ENCODE measurements around the gene CLDN6. TPM values are rescaled to one million over a fixed set of nuclear protein-coding genes. Genes with fewer than 3 reads are reported as not detected.

The CLDN6 gene
- polyA plus RNA-seq, 1 experiment = 0.12 TPM

- no peaks in the 10 kb centered on the region; the same call in 1 of the 2 replicates for H3K36me3 ChIP-seq (ENCODE audit: control insufficient read depth, insufficient read depth, low read length)
- H3K4me3 ChIP-seq (ENCODE audit: low read depth, low read length) = no peak overlapping the region
- ChIA-PET POLR2A (no interaction called here), CTCF (interaction anchor here (1.0 kb wide), 1 partner anchor 50 kb away, joined by 3 read pairs; no protein-coding TSS in a partner anchor)
- no peak for TF ChIP-seq CTCF (IDR thresholded peaks at IDR 0.05; ENCODE audit: insufficient read depth, low read depth, low read length)
- no peaks in the 10 kb centered on the region for H3K27me3 ChIP-seq (ENCODE audit: control insufficient read depth, insufficient read depth, low read length)
- DNase-seq (ENCODE audit: low read depth) = no peak
These were observed 40.5 kb downstream of the CLDN6 start for GRCh38 chr16:2977440-2977839.

- no peak overlapping the region for H3K4me3 ChIP-seq (ENCODE audit: low read depth, low read length)
- no peaks in the 10 kb centered on the region for H3K27me3 ChIP-seq (ENCODE audit: control insufficient read depth, insufficient read depth, low read length)
- DNase-seq (ENCODE audit: low read depth) = no peak
- H3K36me3 ChIP-seq (ENCODE audit: control insufficient read depth, insufficient read depth, low read length) = no peaks in the 10 kb centered on the region; the same call in 1 of the 2 replicates
- no peak for TF ChIP-seq CTCF (IDR thresholded peaks at IDR 0.05; ENCODE audit: insufficient read depth, low read depth, low read length)
- ChIA-PET CTCF (no interaction called here), POLR2A (no interaction called here)
These were observed 41.3 kb downstream of the CLDN6 start for GRCh38 chr16:2976673-2977072.

GRCh38 chr16:2976201-2976600, 41.8 kb downstream of the CLDN6 start:
- H3K4me3 ChIP-seq (ENCODE audit: low read depth, low read length) = no peak overlapping the region
- no peaks in the 10 kb centered on the region; the same call in 1 of the 2 replicates for H3K36me3 ChIP-seq (ENCODE audit: control insufficient read depth, insufficient read depth, low read length)
- no peak for TF ChIP-seq CTCF (IDR thresholded peaks at IDR 0.05; ENCODE audit: insufficient read depth, low read depth, low read length)
- ChIA-PET POLR2A (no interaction called here), CTCF (interaction anchor here (0.6 kb wide), 1 partner anchor 11 kb away, joined by 3 read pairs; no protein-coding TSS in a partner anchor)
- DNase-seq (ENCODE audit: low read depth) = no peak
- no peaks in the 10 kb centered on the region for H3K27me3 ChIP-seq (ENCODE audit: control insufficient read depth, insufficient read depth, low read length)

GRCh38 chr16:2975161-2975795, 42.7 kb downstream of the CLDN6 start:
- ChIA-PET CTCF (interaction anchor here (1.0 to 1.1 kb wide), 2 partner anchors 13 to 136 kb away, joined by 3 to 4 read pairs; no protein-coding TSS in a partner anchor), POLR2A (no interaction called here)
- Histone ChIP-seq H3K4me3 (ENCODE audit: low read depth, low read length) (no peak overlapping the region), H3K36me3 (ENCODE audit: control insufficient read depth, insufficient read depth, low read length) (no peaks in the 10 kb centered on the region; the same call in 1 of the 2 replicates), H3K27me3 (ENCODE audit: control insufficient read depth, insufficient read depth, low read length) (no peaks in the 10 kb centered on the region)
- no peak for DNase-seq (ENCODE audit: low read depth)
- no peak for TF ChIP-seq CTCF (IDR thresholded peaks at IDR 0.05; ENCODE audit: insufficient read depth, low read depth, low read length)

GRCh38 chr16:2974319-2975056, 43.5 kb downstream of the CLDN6 start:
- ChIA-PET CTCF (interaction anchor here (1.0 to 1.1 kb wide), 4 partner anchors 12 to 135 kb away, joined by 3 to 5 read pairs (median 4); no protein-coding TSS in a partner anchor), POLR2A (no interaction called here)
- no peak for TF ChIP-seq CTCF (IDR thresholded peaks at IDR 0.05; ENCODE audit: insufficient read depth, low read depth, low read length)
- H3K36me3 ChIP-seq (ENCODE audit: control insufficient read depth, insufficient read depth, low read length) = no peaks in the 10 kb centered on the region; the same call in 1 of the 2 replicates
- H3K27me3 ChIP-seq (ENCODE audit: control insufficient read depth, insufficient read depth, low read length) = no peaks in the 10 kb centered on the region
- no peak for DNase-seq (ENCODE audit: low read depth)
- H3K4me3 ChIP-seq (ENCODE audit: low read depth, low read length) = no peak overlapping the region
